Vagina (tissue), 2 donors: ENCODE results near the gene TFG.

Source experiments
- POLR2A ChIP-seq, 2 donors: fragments of 450-650 bp; IDR thresholded peaks; one replicate each; pipeline ENCODE4 v1.6.1; 2017; ENCODE audit warnings: antibody characterized with exemption in 2 of 2, mild to moderate bottlenecking in 2 of 2, moderate library complexity in 2 of 2
- POLR2AphosphoS5 ChIP-seq, 2 donors: sonication (generic); formaldehyde crosslinking; IDR thresholded peaks; one replicate each; pipeline ENCODE4 v1.9.0; 2017; ENCODE audit warnings: antibody characterized with exemption in 2 of 2, mild to moderate bottlenecking in 2 of 2, low read depth in 1 of 2; ENCODE audit not compliant: insufficient read depth in 1 of 2
- TF ChIP-seq, protein P1 (sequence below), 3 experiments: fragments of 450-650 bp in 2 of 3; fragments of 200-600 bp in 1 of 3; sonication (generic) in 1 of 3; IDR thresholded peaks; one replicate each; pipeline ENCODE4 v1.5.1; 2017 to 2019; ENCODE audit warnings: antibody characterized with exemption in 3 of 3, mild to moderate bottlenecking in 2 of 3, moderate library complexity in 2 of 3

- TF ChIP-seq POLR2A (IDR thresholded peaks at IDR 0.05) (no peak), POLR2AphosphoS5 (IDR thresholded peaks at IDR 0.05; ENCODE audit: insufficient read depth in 1 of 2, low read depth in 1 of 2) (no peak)
- TF ChIP-seq, protein P1, sequence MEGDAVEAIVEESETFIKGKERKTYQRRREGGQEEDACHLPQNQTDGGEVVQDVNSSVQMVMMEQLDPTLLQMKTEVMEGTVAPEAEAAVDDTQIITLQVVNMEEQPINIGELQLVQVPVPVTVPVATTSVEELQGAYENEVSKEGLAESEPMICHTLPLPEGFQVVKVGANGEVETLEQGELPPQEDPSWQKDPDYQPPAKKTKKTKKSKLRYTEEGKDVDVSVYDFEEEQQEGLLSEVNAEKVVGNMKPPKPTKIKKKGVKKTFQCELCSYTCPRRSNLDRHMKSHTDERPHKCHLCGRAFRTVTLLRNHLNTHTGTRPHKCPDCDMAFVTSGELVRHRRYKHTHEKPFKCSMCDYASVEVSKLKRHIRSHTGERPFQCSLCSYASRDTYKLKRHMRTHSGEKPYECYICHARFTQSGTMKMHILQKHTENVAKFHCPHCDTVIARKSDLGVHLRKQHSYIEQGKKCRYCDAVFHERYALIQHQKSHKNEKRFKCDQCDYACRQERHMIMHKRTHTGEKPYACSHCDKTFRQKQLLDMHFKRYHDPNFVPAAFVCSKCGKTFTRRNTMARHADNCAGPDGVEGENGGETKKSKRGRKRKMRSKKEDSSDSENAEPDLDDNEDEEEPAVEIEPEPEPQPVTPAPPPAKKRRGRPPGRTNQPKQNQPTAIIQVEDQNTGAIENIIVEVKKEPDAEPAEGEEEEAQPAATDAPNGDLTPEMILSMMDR (IDR thresholded peaks at IDR 0.05), result no peak
These were observed 74.3 kb downstream of the TFG start for GRCh38 chr3:100783619-100784018.
